Thymus (tissue), 11 donors: ENCODE results near the gene PHACTR4. TPM values are rescaled to one million over a fixed set of nuclear protein-coding genes. Genes with fewer than 3 reads are reported as not detected.
"Not testable (repeated sequence)": the region's sequence is repeated elsewhere in the genome, so short reads cannot be mapped to it uniquely, and the experiment has no call there.

Experiments used
- DNase-seq, 9 donors: peaks; one replicate each; pipeline ENCODE4 v3.0.0-alpha.2; 2013; ENCODE audit warnings: low spot score in 9 of 9, low read depth in 6 of 9, missing footprints in 1 of 9
- H3K27ac ChIP-seq, 2 donors: one replicate each; pipeline ENCODE4 v1.5.1; 2013; ENCODE audit warnings: control low read depth in 1 of 2, low read depth in 1 of 2, low read length in 1 of 2, mild to moderate bottlenecking in 1 of 2, moderate library complexity in 1 of 2
- H3K27me3 ChIP-seq, 2 donors: one replicate each; pipeline ENCODE4 v1.5.1; 2013; ENCODE audit warnings: low read length in 1 of 2; ENCODE audit not compliant: control insufficient read depth in 2 of 2, insufficient read depth in 1 of 2
- H3K36me3 ChIP-seq, 2 donors: one replicate each; pipeline ENCODE4 v1.5.1; 2013; ENCODE audit warnings: low read length in 1 of 2, mild to moderate bottlenecking in 1 of 2, moderate library complexity in 1 of 2; ENCODE audit not compliant: control insufficient read depth in 2 of 2, insufficient read depth in 2 of 2
- H3K4me1 ChIP-seq, 2 donors: one replicate each; pipeline ENCODE4 v1.5.1; 2013; ENCODE audit warnings: low read length in 2 of 2; ENCODE audit not compliant: control insufficient read depth in 2 of 2, insufficient read depth in 2 of 2
- H3K4me3 ChIP-seq, 2 donors: one replicate each; pipeline ENCODE4 v1.5.1; 2013; ENCODE audit warnings: low read length in 2 of 2, control low read depth in 1 of 2, mild to moderate bottlenecking in 1 of 2
- H3K9me3 ChIP-seq, 2 donors: one replicate each; pipeline ENCODE4 v1.5.1; 2013; ENCODE audit warnings: low read length in 1 of 2, mild to moderate bottlenecking in 1 of 2; ENCODE audit not compliant: control insufficient read depth in 2 of 2, insufficient read depth in 1 of 2
- WGBS: extraction: QIAGEN DNeasy Blood & Tissue Kit; methylation state at CpG from one replicate; pipeline ENCODE4 v1.1.7; 2013; 5-methylcytosine and 5-hydroxymethylcytosine counted together
- polyA plus RNA-seq: library from polyadenylated mRNA; stranded (reverse); fragments of 200-250 nt; gene quantifications from one replicate; pipeline ENCODE4 v1.2.3, GENCODE V29; 2013
- total RNA-seq: library from RNA; stranded (reverse); fragments of 120-200 nt; gene quantifications from one replicate; pipeline ENCODE4 v1.2.4, GENCODE V29; 2013
- donor health status: healthy.

The PHACTR4 gene
- total and polyA plus RNA-seq, 2 donors: 6.5 to 18.1 TPM

- no peak for DNase-seq
- 80% methylated on average over 4 of the region's 4 CpGs for WGBS
- H3K27me3 ChIP-seq: no peaks in the 10 kb centered on the region
These were observed 4.7 kb upstream of the PHACTR4 start for GRCh38 chr1:28364888-28365287.

GRCh38 chr1:28365864-28366263 lies 3.7 kb upstream of the PHACTR4 start:
- DNase-seq: no peak
- Histone ChIP-seq H3K9me3 (no peaks in the 10 kb centered on the region), H3K4me1 (peaks cover 7 to 12% of the 10 kb centered on the region in 2 donors), H3K27ac (no peak overlapping the region), H3K4me3 (no peak overlapping the region), H3K27me3 (no peaks in the 10 kb centered on the region), H3K36me3 (no peaks in the 10 kb centered on the region)
- 81% methylated on average over 7 of the region's 7 CpGs for WGBS

More at GRCh38 chr1:28364888-28365287, 4.7 kb upstream of the PHACTR4 start:
- Histone ChIP-seq H3K4me1 (peaks cover 5 to 6% of the 10 kb centered on the region in 2 donors), H3K36me3 (no peaks in the 10 kb centered on the region), H3K4me3 (no peak overlapping the region), H3K27ac (no peak overlapping the region), H3K9me3 (no peaks in the 10 kb centered on the region)

GRCh38 chr1:28368608-28369007 lies 932 bp upstream of the PHACTR4 start:
- H3K9me3 ChIP-seq, H3K4me3 ChIP-seq, H3K36me3 ChIP-seq, H3K27me3 ChIP-seq, DNase-seq, H3K27ac ChIP-seq: not testable (repeated sequence)
- 99% methylated on average over 15 of the region's 15 CpGs for WGBS
- peaks cover 13 to 18% of the 10 kb centered on the region in 2 donors for H3K4me1 ChIP-seq

GRCh38 chr1:28370239-28371009 lies 884 bp downstream of the PHACTR4 start:
- Histone ChIP-seq H3K9me3 (no peaks in the 10 kb centered on the region), H3K27me3 (no peaks in the 10 kb centered on the region), H3K4me3 (peak overlapping the region; percentile 81 to 99), H3K27ac (peak overlapping the region; percentile 88 to 92), H3K4me1 (peaks cover 13 to 18% of the 10 kb centered on the region in 2 donors), H3K36me3 (peaks cover 0 to 3% of the 10 kb centered on the region in 2 donors)
- 38% methylated on average over 32 of the region's 32 CpGs for WGBS
- DNase-seq: peak in 2 of 9 donors; percentile 4 to 5

GRCh38 chr1:28371010-28371377 lies 1.5 kb downstream of the PHACTR4 start:
- Histone ChIP-seq H3K4me1 (peaks cover 13 to 18% of the 10 kb centered on the region in 2 donors), H3K27ac (no peak overlapping the region), H3K27me3 (no peaks in the 10 kb centered on the region), H3K36me3 (peaks cover 0 to 3% of the 10 kb centered on the region in 2 donors), H3K4me3 (no peak overlapping the region), H3K9me3 (no peaks in the 10 kb centered on the region)
- WGBS: 97% methylated on average over 5 of the region's 5 CpGs
- DNase-seq: no peak

- not testable (repeated sequence) for H3K4me3 ChIP-seq, H3K27me3 ChIP-seq, H3K9me3 ChIP-seq, H3K27ac ChIP-seq, DNase-seq, H3K36me3 ChIP-seq
- 96% methylated on average over 7 of the region's 7 CpGs for WGBS
- peaks cover 13 to 18% of the 10 kb centered on the region in 2 donors for H3K4me1 ChIP-seq
These were observed 3.9 kb downstream of the PHACTR4 start for GRCh38 chr1:28373450-28373849.

GRCh38 chr1:28374297-28374696 lies 4.8 kb downstream of the PHACTR4 start:
- H3K9me3 ChIP-seq: no peaks in the 10 kb centered on the region
- peaks cover 0 to 3% of the 10 kb centered on the region in 2 donors for H3K36me3 ChIP-seq
- 95% methylated on average over 2 of the region's 2 CpGs for WGBS
- DNase-seq: no peak
- H3K27me3 ChIP-seq: no peaks in the 10 kb centered on the region
- no peak overlapping the region for H3K27ac ChIP-seq
- H3K4me3 ChIP-seq: no peak overlapping the region
- H3K4me1 ChIP-seq: peaks cover 8 to 14% of the 10 kb centered on the region in 2 donors

- not testable (repeated sequence) for H3K36me3 ChIP-seq, H3K27ac ChIP-seq, H3K9me3 ChIP-seq, H3K4me1 ChIP-seq, DNase-seq, H3K4me3 ChIP-seq, H3K27me3 ChIP-seq
- 98% methylated on average over 11 of the region's 11 CpGs for WGBS
These were observed 6.1 kb downstream of the PHACTR4 start for GRCh38 chr1:28375598-28375997.

- not testable (repeated sequence) for DNase-seq, H3K4me1 ChIP-seq, H3K36me3 ChIP-seq, H3K27ac ChIP-seq, H3K27me3 ChIP-seq, H3K9me3 ChIP-seq, H3K4me3 ChIP-seq
- WGBS: 99% methylated on average over 2 of the region's 2 CpGs
These were observed 6.7 kb downstream of the PHACTR4 start for GRCh38 chr1:28376195-28376594.
